Camera-type eye (tissue), 1 donor: Measurements from ENCODE around the gene BCAS3. TPM values are rescaled to one million over a fixed set of nuclear protein-coding genes. Genes with fewer than 3 reads are reported as not detected.

ENCODE experiments used
- total RNA-seq: library from RNA; depleted of rRNA; stranded (reverse); fragments of >200 nt; gene quantifications from one replicate; pipeline ENCODE4 v1.2.3, GENCODE V29; 2014

BCAS3 gene
- 87.9 TPM for total RNA-seq

GRCh38 chr17:60677308-60678117, at the start of gene BCAS3:
TSS of gene BCAS3 (plus strand) at chr17:60677851.

GRCh38 chr17:61399131-61400065, 721.7 kb downstream of the BCAS3 start, which contains the start of gene TBX2:
TSS of gene TBX2 (plus strand) at chr17:61399843. CDS start at chr17:61400177, 334 bp downstream.

Other genes starting within 250 kb of the BCAS3 start
- 87.9 TPM for gene APPBP2, start 151.6 kb upstream of the BCAS3 start, total RNA-seq
- 37.9 TPM for gene PPM1D, start 77.7 kb upstream of the BCAS3 start, total RNA-seq